ENCODE measurements around the gene TBC1D10A.

GRCh38 chr22:30365891-30366290 is 39.1 kb upstream of the TBC1D10A start:
- TF ChIP-seq CTCF (IDR thresholded peaks at IDR 0.05) (no peak), POLR2AphosphoS5 (IDR thresholded peaks at IDR 0.05) (no peak), POLR2A (IDR thresholded peaks at IDR 0.05) (no peak), EP300 (IDR thresholded peaks at IDR 0.05) (no peak)
